HG03045 (cell line): ENCODE results near the gene KCNG1.

Source experiments
- ATAC-seq: cut with Tn5 transposase; IDR thresholded peaks from one replicate; pipeline ENCODE4 v1.9.1; 2021; ENCODE audit warnings: mild to moderate bottlenecking, moderate library complexity; ENCODE audit not compliant: unreplicated experiment

Gene KCNG1

GRCh38 chr20:51014797-51015722 lies 7.8 kb downstream of the KCNG1 start:
- ATAC-seq = no peak

DNA sequence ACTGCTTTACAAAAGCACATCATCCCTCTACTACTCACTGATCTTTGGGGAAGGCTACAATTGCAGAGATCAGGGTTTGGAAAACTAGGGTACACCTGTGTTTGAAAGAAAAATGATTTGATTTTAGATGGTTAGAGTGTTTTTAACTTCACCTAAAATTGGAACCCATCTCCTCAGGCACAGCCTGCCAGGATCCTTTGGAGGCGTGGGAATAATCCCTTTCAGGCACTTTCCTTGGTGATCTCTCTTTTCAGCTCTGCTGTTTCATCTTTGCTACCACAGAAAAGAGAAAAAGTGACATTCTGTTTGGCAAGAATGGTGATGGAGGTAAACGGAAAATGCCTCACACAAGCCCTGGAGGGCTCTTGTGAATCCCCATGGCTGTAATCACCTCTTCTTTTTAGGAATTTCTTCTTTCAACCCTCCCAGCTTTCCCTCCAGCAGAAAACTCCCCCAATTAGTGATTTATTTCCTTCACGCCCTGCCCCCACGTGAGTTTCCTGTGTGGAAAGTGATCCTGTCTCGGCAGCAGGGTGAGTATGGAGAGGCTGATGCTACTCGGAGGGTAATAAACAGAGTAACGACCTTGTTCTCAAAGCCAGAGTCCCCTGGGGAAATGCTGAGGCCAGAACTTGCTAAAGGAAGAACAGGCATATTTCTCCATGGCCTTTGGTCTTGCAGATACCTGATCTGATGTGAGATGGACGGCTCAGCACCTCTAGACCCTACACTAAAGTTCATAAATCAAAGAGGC lies 9.2 kb downstream of the KCNG1 start:
- no peak for ATAC-seq

DNA sequence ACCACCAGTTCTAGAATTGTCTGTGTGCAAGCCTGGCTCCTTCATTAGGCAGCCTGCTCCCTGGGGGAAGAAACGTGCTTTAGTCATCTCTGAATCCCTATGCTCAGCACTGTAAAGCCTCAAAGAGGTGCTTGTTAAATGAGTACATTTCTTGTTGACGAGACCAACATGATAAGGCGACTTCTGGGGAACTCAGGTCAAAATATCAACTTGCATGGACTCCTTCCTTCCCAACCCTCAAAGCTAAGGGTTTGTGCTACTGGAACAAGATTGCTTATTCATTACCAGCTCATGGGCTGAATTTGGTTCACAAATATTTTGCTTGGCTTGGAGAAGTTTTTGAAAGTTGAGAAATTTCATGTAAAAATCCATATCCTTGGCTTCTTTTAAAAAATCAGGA lies 10.6 kb downstream of the KCNG1 start:
- no peak for ATAC-seq

- no peak for ATAC-seq
Measured at GRCh38 chr20:51011479-51011878, 11.4 kb downstream of the KCNG1 start.

- no peak for ATAC-seq
Measured at GRCh38 chr20:51010932-51011331, 12.0 kb downstream of the KCNG1 start.

- ATAC-seq = no peak
Measured at GRCh38 chr20:51010043-51010365, 12.9 kb downstream of the KCNG1 start.

- no peak for ATAC-seq
Measured at GRCh38 chr20:51009303-51010042, 13.4 kb downstream of the KCNG1 start.

DNA sequence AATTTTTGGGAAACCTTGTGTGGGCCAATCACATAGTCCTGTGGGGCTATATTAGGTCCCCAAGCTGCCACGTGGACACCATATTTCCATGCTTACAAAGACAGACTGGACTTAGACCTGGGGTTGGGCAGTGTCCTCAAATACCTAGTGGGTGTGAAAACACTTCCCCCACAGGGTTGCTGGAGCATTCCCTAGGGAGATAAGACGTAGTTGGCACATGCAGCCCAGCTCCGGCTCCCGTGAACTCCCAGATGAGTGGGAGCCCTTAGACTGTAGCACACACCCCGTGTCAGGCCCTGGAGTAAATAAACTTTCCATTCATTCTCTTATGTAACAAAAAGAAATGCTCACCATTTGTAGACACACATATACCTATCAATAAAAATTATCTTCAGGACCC lies 14.2 kb downstream of the KCNG1 start:
- no peak for ATAC-seq

DNA sequence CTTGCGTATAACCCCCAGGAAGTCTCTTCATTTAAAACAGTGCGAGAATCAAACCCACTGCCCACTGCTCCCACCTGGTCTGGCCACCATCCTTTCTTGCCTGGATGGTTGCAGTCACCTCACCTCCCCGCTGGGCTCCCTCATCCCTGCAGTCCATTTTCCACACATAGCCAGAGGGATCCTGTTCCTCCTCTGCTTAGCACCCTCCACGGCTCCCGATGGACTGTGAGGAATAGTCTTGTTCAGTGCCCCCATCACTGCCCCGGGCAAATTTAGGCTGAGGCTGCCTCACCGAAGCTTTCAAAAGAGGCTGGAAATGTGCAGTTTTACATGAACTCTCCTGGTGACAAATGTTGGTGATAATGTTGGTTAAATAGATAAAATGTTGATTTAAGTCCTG lies 17.7 kb downstream of the KCNG1 start:
- ATAC-seq = no peak

DNA sequence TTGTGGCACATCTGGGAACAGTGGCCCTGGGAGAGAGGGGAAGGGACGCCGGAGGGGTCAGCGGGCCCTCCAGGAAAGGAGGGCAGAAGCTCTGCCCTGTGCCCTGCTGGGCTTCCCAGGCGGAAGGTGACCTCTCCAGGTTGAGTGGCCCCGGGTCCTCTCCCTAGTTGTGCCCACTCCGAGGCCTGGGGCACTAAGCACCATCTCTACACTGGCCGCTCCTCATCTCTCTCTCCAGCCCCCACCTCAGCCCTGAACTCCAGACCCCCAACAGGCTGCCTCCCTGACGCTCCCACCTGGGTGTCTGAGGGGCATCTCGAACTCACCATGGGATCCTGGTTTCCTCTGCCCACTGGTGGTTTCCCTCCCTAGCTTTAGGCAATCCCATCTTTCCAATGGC lies 18.1 kb downstream of the KCNG1 start:
- no peak for ATAC-seq

- ATAC-seq = no peak
Measured at GRCh38 chr20:51004305-51004727, 18.6 kb downstream of the KCNG1 start.

DNA sequence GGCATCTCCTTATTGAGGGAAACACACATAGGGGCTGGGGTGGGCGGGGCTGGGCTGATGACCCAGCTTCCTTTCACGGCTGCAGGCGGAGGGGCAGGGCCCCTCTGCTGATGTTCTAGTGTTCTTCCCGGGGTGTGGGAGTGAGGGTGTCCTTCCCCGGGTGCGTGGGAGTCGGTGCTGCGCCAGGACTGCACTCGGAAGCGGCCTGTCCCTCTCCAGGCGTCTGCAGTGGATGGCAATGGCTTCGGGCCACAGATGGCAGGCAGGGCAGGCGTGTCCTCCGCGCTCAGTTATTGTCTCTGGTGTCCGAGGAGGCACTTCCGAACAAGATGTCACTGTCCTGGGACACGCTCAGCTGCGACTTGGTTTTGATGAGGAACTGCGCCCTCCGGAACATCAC lies 19.2 kb downstream of the KCNG1 start:
- ATAC-seq = no peak

- ATAC-seq = no peak
Measured at GRCh38 chr20:51002633-51003032, 20.3 kb downstream of the KCNG1 start.

- ATAC-seq = no peak
Measured at GRCh38 chr20:51001430-51002265, 21.3 kb downstream of the KCNG1 start.

GRCh38 chr20:50999355-50999754 lies 23.6 kb downstream of the KCNG1 start:
- ATAC-seq = no peak

- ATAC-seq = no peak
Measured at GRCh38 chr20:50996901-50997865, 25.7 kb downstream of the KCNG1 start.

- no peak for ATAC-seq
Measured at GRCh38 chr20:50995506-50995905, 27.4 kb downstream of the KCNG1 start.

DNA sequence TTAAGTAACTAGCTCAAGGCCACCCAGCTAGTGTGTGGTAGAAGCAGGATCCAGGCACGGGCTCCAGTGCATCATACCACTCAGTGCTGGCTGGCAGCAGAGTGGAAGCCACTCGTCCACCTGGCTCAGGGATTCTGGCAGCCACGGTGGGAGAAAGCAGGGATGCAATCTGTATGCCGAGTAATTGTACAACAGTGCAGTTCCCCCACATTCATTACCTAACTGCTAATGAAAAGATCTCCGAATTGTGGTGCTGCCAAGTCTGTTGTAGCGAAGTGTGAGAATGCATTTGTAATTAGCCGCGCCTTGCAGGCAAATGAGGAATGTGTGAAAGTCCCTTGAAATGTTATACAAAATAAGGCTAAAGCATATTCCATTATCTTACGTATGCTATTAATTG lies 29.0 kb downstream of the KCNG1 start:
- no peak for ATAC-seq

- no peak for ATAC-seq
Measured at GRCh38 chr20:50992733-50993457, 30.0 kb downstream of the KCNG1 start.
